22Rv1 (cell line): Measurements from ENCODE around the gene DROSHA.

Experiments
- H3K27ac ChIP-seq: fragments of 450-650 bp; 2 replicates; pipeline ENCODE4 v1.5.1; 2017
- CTCF ChIP-seq: fragments of 450-650 bp; IDR thresholded peaks from 2 replicates; pipeline ENCODE4 v1.5.1; 2017; ENCODE audit warnings: mild to moderate bottlenecking
- ZFX ChIP-seq: fragments of 450-650 bp; IDR thresholded peaks from 2 replicates; pipeline ENCODE4 v1.6.1; 2017; ENCODE audit warnings: antibody characterized with exemption, borderline replicate concordance

The DROSHA gene

GRCh38 chr5:31380049-31380448 is 151.8 kb downstream of the DROSHA start:
- TF ChIP-seq ZFX (no peak), CTCF (no peak)
- no peak overlapping the region for H3K27ac ChIP-seq

GRCh38 chr5:31378838-31379237 is 153.1 kb downstream of the DROSHA start:
- TF ChIP-seq ZFX (no peak), CTCF (no peak)
- no peak overlapping the region for H3K27ac ChIP-seq

GRCh38 chr5:31378136-31378535 is 153.8 kb downstream of the DROSHA start:
- H3K27ac ChIP-seq = no peak overlapping the region
- TF ChIP-seq ZFX = no peak
- no peak for TF ChIP-seq CTCF

GRCh38 chr5:31377274-31377946 is 154.5 kb downstream of the DROSHA start:
- TF ChIP-seq ZFX = no peak
- TF ChIP-seq CTCF = no peak
- no peak overlapping the region for H3K27ac ChIP-seq

- H3K27ac ChIP-seq = no peak overlapping the region
- TF ChIP-seq CTCF = no peak
- TF ChIP-seq ZFX = no peak
Observed at GRCh38 chr5:31375999-31376720, 155.7 kb downstream of the DROSHA start.

GRCh38 chr5:31372124-31372523 is 159.8 kb downstream of the DROSHA start:
- TF ChIP-seq ZFX = no peak
- TF ChIP-seq CTCF = no peak
- no peak overlapping the region for H3K27ac ChIP-seq

GRCh38 chr5:31366941-31367340 is 165.0 kb downstream of the DROSHA start:
- H3K27ac ChIP-seq = no peak overlapping the region
- TF ChIP-seq ZFX = no peak
- no peak for TF ChIP-seq CTCF
